Calu3 (cell line): Measurements from ENCODE around the gene LRP4. TPM values are rescaled to one million over a fixed set of nuclear protein-coding genes. Genes with fewer than 3 reads are reported as not detected.

Source experiments
- BruUV-seq: library from RNA; stranded (reverse); fragments of 400-500 nt; replicated peaks from 2 replicates; lab custom pipeline; 2021; lab: Mats Ljungman, UMichigan
- CTCF ChIA-PET: fragments of 300-600 bp; sonication (Branson Sonifier 250); formaldehyde crosslinking; loops from one replicate; lab custom pipeline; 2022; ENCODE audit warnings: antibody characterized with exemption; lab: Charles Lee
- DNase-seq: peaks from one replicate; pipeline ENCODE4 v3.0.0; 2022
- H3K27ac Mint-ChIP-seq: one replicate; pipeline ENCODE4 v1.8.0; 2022; ENCODE audit warnings: mixed read lengths; ENCODE audit not compliant: unreplicated experiment
- H3K27me3 Mint-ChIP-seq: one replicate; pipeline ENCODE4 v1.8.0; 2022; ENCODE audit warnings: mixed read lengths; ENCODE audit not compliant: unreplicated experiment
- H3K36me3 Mint-ChIP-seq: one replicate; pipeline ENCODE4 v1.8.0; 2022; ENCODE audit warnings: mild to moderate bottlenecking, moderate library complexity, mixed read lengths; ENCODE audit not compliant: insufficient read depth, unreplicated experiment
- H3K4me1 Mint-ChIP-seq: one replicate; pipeline ENCODE4 v1.8.0; 2022; ENCODE audit warnings: mild to moderate bottlenecking, low read depth, mixed read lengths; ENCODE audit not compliant: unreplicated experiment
- H3K4me3 Mint-ChIP-seq: one replicate; pipeline ENCODE4 v1.8.0; 2022; ENCODE audit warnings: mild to moderate bottlenecking, low read depth, moderate library complexity, mixed read lengths; ENCODE audit not compliant: unreplicated experiment
- H3K9me3 Mint-ChIP-seq: one replicate; pipeline ENCODE4 v1.8.0; 2022; ENCODE audit warnings: low read depth, mixed read lengths; ENCODE audit not compliant: unreplicated experiment
- CTCF ChIP-seq: fragments of 200-600 bp; IDR thresholded peaks from one replicate; pipeline ENCODE4 v1.8.0; 2022; ENCODE audit warnings: antibody characterized with exemption; ENCODE audit not compliant: unreplicated experiment
- intact Hi-C: fragments of 100-400 bp; cut with micrococcal nuclease; formaldehyde crosslinking; loops from one replicate; pipeline ENCODE4 v1.10.0; 2022; ENCODE audit not compliant: unreplicated experiment
- total RNA-seq: library from RNA; stranded (reverse); gene quantifications from 2 replicates; pipeline ENCODE4 v1.2.3, GENCODE V29; 2022

LRP4 gene
- total RNA-seq, 1 experiment from 2014 or later = 0.80 TPM

- no peaks in the 10 kb centered on the region for H3K4me1 Mint-ChIP-seq
- no peak for TF ChIP-seq CTCF
- no peak overlapping the region for H3K4me3 Mint-ChIP-seq
- H3K36me3 Mint-ChIP-seq = no peaks in the 10 kb centered on the region
- CTCF ChIA-PET = no interaction called here
- no peak overlapping the region for H3K27ac Mint-ChIP-seq
- H3K27me3 Mint-ChIP-seq = peaks cover 2% of the 10 kb centered on the region
- H3K9me3 Mint-ChIP-seq = no peaks in the 10 kb centered on the region
- intact Hi-C loops = no loop called here
- no peak for DNase-seq
- BruUV-seq = no TSS peak
Measured at GRCh38 chr11:46874586-46874985, 43.8 kb downstream of the LRP4 start.

- Mint-ChIP-seq H3K27ac (no peak overlapping the region), H3K4me3 (no peak overlapping the region), H3K36me3 (no peaks in the 10 kb centered on the region), H3K27me3 (peaks cover 15% of the 10 kb centered on the region), H3K4me1 (no peaks in the 10 kb centered on the region), H3K9me3 (no peaks in the 10 kb centered on the region)
- no peak for DNase-seq
- BruUV-seq = no TSS peak
- intact Hi-C loops = no loop called here
- CTCF ChIA-PET = no interaction called here
- TF ChIP-seq CTCF = no peak
Measured at GRCh38 chr11:46868912-46869311, 49.4 kb downstream of the LRP4 start.

DNA sequence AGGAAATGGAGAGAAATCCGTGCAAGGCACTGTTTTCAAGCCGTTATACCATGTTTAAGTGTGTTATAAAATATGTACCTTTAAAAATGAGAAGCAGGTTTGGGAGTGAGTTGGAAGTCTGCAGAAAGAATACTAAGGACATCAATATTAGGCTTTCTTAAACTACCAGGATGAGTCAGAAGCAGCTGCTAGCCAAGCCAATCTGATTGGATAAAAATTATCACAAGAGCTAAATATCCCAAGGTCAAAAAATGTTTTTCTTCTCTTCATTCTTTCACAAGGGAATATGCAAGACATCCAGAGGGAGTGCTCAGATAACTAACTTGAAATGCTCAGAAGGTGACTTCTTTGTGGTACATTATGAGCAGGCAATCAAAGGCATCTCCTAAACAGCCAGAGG lies 53.0 kb downstream of the LRP4 start:
- Mint-ChIP-seq H3K4me1 (no peaks in the 10 kb centered on the region), H3K27ac (no peak overlapping the region), H3K27me3 (peaks cover 22% of the 10 kb centered on the region), H3K36me3 (no peaks in the 10 kb centered on the region), H3K4me3 (no peak overlapping the region), H3K9me3 (no peaks in the 10 kb centered on the region)
- BruUV-seq = no TSS peak
- no peak for DNase-seq
- CTCF ChIA-PET = no interaction called here
- TF ChIP-seq CTCF = no peak
- intact Hi-C loops = no loop called here

DNA sequence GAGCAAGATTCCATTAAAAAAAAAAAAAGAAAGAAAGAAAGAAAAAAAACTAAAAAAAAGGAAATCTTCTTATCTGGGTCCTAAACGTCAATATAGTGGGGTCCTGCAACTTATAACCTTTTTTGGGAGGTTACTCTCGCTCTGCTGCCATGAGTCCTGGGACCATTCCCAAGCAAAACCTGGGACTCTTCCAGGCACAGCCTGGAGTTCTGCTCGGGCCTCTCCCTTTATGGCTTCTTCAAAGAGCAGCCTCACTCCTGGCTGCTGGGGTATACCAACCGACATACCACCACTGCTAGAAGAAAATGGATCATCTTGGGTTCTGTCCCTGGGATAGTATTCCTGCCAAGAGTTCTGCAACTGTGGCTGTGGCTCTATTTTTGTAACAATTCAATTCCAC lies 58.1 kb downstream of the LRP4 start:
- Mint-ChIP-seq H3K27me3 (peaks cover 28% of the 10 kb centered on the region), H3K4me3 (no peak overlapping the region), H3K36me3 (no peaks in the 10 kb centered on the region), H3K27ac (no peak overlapping the region), H3K4me1 (no peaks in the 10 kb centered on the region), H3K9me3 (no peaks in the 10 kb centered on the region)
- intact Hi-C loops = no loop called here
- BruUV-seq = no TSS peak
- TF ChIP-seq CTCF = no peak
- no peak for DNase-seq
- CTCF ChIA-PET = interaction anchor here (0.6 kb wide), 1 partner anchor 1799 kb away, joined by 3 read pairs; no protein-coding TSS in a partner anchor
